Activated CD4-positive, alpha-beta T cell treated with anti-CD3 and anti-CD28 coated beads for 36 hours (primary cell): Measurements from ENCODE around the gene MRE11. TPM values are rescaled to one million over a fixed set of nuclear protein-coding genes. Genes with fewer than 3 reads are reported as not detected.
A peak's percentile ranks its signal among the peaks of the same experiment; 100 is the strongest.

Source experiments
- ATAC-seq: fragments of 200-7000 bp; cut with Tn5 transposase; one replicate; pipeline ENCODE4 v1.10.0; 2021; ENCODE audit warnings: mild to moderate bottlenecking, moderate library complexity
- CTCF ChIA-PET: fragments of 350-600 bp; sonication (Branson Sonifier 250); formaldehyde crosslinking; loops from one replicate; lab custom pipeline; 2021; ENCODE audit warnings: antibody characterized with exemption; lab: Charles Lee
- POLR2A ChIA-PET: fragments of 350-600 bp; sonication (Branson Sonifier 250); formaldehyde crosslinking; loops from one replicate; lab custom pipeline; 2021; ENCODE audit warnings: antibody characterized with exemption, inconsistent platforms; lab: Charles Lee
- DNase-seq: peaks from one replicate; pipeline ENCODE4 v3.0.0-alpha.2; 2020
- H3K27ac Mint-ChIP-seq: one replicate; pipeline ENCODE4 v1.8.0; 2021; ENCODE audit warnings: mixed read lengths
- H3K27me3 Mint-ChIP-seq: one replicate; pipeline ENCODE4 v1.8.0; 2021; ENCODE audit warnings: mixed read lengths
- H3K36me3 Mint-ChIP-seq: one replicate; pipeline ENCODE4 v1.8.0; 2021; ENCODE audit warnings: low read depth, mixed read lengths
- H3K4me1 Mint-ChIP-seq: one replicate; pipeline ENCODE4 v1.8.0; 2021; ENCODE audit warnings: mixed read lengths
- H3K4me3 Mint-ChIP-seq: one replicate; pipeline ENCODE4 v1.8.0; 2021; ENCODE audit warnings: mild to moderate bottlenecking, moderate library complexity, mixed read lengths
- H3K9me3 Mint-ChIP-seq: one replicate; pipeline ENCODE4 v1.8.0; 2021; ENCODE audit warnings: low read depth, mixed read lengths
- intact Hi-C, 2 experiments: fragments of 100-400 bp; cut with DNase I in 1 of 2; cut with micrococcal nuclease in 1 of 2; formaldehyde crosslinking; loops; one replicate each; pipeline versions ENCODE4 v1.14.2 to v1.15.1; 2022 to 2024; cut with DNase I, micrococcal nuclease
- total RNA-seq, 2 experiments: library from RNA; stranded (reverse); gene quantifications; one replicate each; pipeline ENCODE4 v1.2.3, GENCODE V29; 2021

Gene MRE11
- total RNA-seq, 2 experiments from 2014 or later: 36.8 to 51.3 TPM

- POLR2A ChIA-PET: no interaction called here
- H3K4me3 Mint-ChIP-seq: no peak overlapping the region
These were observed 70.1 kb downstream of the MRE11 start for GRCh38 chr11:94423507-94423906.

DNA sequence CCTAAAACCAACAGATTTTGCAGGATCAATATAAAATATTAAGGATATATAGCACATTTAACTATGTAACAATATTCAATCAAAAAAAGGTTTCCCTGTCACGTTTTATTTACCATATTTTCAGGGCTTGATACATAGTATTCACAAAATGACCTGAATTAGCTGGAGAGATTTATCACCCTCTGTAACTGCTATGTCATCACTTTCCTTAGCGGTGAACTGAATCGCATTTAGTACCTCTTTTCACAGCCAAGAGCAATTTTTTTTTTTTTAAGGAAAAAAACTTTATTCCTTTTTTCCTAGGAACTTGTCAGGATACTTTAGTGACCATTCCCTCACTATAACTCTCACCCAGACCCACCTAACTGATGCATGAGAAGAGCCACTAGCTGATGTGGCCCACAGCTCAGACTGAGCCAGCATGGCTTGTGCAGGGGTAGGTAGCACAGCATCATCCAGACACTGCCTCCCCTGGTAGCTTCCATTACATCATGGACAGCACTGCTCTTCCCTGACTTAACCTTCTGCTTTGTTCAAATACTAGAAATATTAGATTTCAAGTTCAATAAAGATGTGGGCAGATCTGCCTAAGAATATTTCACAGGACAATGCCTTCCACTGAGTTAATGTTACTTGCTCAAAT, 75.4 kb downstream of the MRE11 start:
- Mint-ChIP-seq H3K27me3 (no peaks in the 10 kb centered on the region), H3K4me1 (no peaks in the 10 kb centered on the region), H3K4me3 (no peak overlapping the region), H3K9me3 (no peaks in the 10 kb centered on the region), H3K36me3 (peaks cover 28% of the 10 kb centered on the region), H3K27ac (no peak overlapping the region)
- ChIA-PET CTCF (no interaction called here), POLR2A (no interaction called here)
- DNase-seq: no peak
- no peak for ATAC-seq
- intact Hi-C loops: loop anchor here in 1 of 2 experiments (5.0 kb wide), 2 partner anchors 246 to 496 kb away; no protein-coding TSS in a partner anchor

More at GRCh38 chr11:94423507-94423906, 70.1 kb downstream of the MRE11 start:
- intact Hi-C loops: no loop called here
- H3K4me1 Mint-ChIP-seq: peaks cover 2% of the 10 kb centered on the region
- CTCF ChIA-PET: interaction anchor here (0.6 kb wide), 1 partner anchor 534 kb away, joined by 4 read pairs; no protein-coding TSS in a partner anchor
- ATAC-seq (no peak), DNase-seq (no peak)
- no peaks in the 10 kb centered on the region for H3K27me3 Mint-ChIP-seq
- H3K27ac Mint-ChIP-seq: no peak overlapping the region
- H3K9me3 Mint-ChIP-seq: no peaks in the 10 kb centered on the region
- peaks cover 52% of the 10 kb centered on the region for H3K36me3 Mint-ChIP-seq

DNA sequence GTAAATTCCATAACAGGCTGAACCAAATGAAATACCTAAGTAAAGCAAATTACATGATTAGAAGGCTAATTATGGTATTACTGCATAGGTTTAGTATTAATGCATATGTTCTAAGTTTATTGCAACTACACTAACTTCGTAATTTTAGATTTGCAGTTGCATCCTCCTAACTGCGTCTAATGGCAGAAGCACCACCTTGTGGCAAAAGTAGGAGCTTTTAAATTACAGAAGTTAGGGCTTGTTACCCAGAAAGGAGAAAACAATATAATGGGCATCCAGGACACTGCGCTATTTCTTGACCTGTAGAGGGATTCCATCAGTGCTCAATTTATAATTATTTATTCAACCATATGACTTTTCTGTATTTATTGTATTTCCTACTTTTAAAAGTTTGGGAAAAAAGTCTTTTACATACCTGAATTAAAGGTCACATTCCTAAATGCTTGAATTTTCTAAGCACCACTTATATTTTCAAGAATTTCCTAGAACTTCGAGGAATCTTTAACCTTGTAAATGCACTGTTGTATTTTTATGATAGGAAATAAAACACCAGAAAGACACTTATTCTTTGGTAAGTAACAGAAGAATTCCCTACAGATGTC, 76.2 kb downstream of the MRE11 start:
- intact Hi-C loops: loop anchor here in 1 of 2 experiments (5.0 kb wide), 2 partner anchors 245 to 495 kb away; no protein-coding TSS in a partner anchor

GRCh38 chr11:94405062-94405833, 88.4 kb downstream of the MRE11 start:
- peaks cover 41% of the 10 kb centered on the region for H3K9me3 Mint-ChIP-seq
- peaks cover 7% of the 10 kb centered on the region for H3K4me1 Mint-ChIP-seq
- intact Hi-C loops: no loop called here
- H3K27me3 Mint-ChIP-seq: peaks cover 18% of the 10 kb centered on the region
- ChIA-PET POLR2A (no interaction called here), CTCF (interaction anchor here (1.0 kb wide), 1 partner anchor 11 kb away, joined by 3 read pairs; no protein-coding TSS in a partner anchor)
- no peak for ATAC-seq
- no peak overlapping the region for H3K27ac Mint-ChIP-seq
- no peak overlapping the region for H3K4me3 Mint-ChIP-seq
- no peak for DNase-seq
- H3K36me3 Mint-ChIP-seq: peaks cover 19% of the 10 kb centered on the region

More for the DNA sequence above, 76.2 kb downstream of the MRE11 start:
- DNase-seq: no peak
- H3K4me3 Mint-ChIP-seq: no peak overlapping the region
- POLR2A ChIA-PET: no interaction called here
- peaks cover 29% of the 10 kb centered on the region for H3K36me3 Mint-ChIP-seq
- no peaks in the 10 kb centered on the region for H3K9me3 Mint-ChIP-seq
- H3K27me3 Mint-ChIP-seq: no peaks in the 10 kb centered on the region
- CTCF ChIA-PET: interaction anchor here (0.6 to 1.6 kb wide), 3 partner anchors 15 to 522 kb away, joined by 3 read pairs; no protein-coding TSS in a partner anchor
- ATAC-seq: no peak
- H3K4me1 Mint-ChIP-seq: no peaks in the 10 kb centered on the region
- H3K27ac Mint-ChIP-seq: no peak overlapping the region

GRCh38 chr11:94402355-94402754, 91.3 kb downstream of the MRE11 start:
- H3K36me3 Mint-ChIP-seq: peaks cover 1% of the 10 kb centered on the region
- CTCF ChIA-PET: interaction anchor here (0.8 kb wide), 1 partner anchor 14 kb away, joined by 3 read pairs; no protein-coding TSS in a partner anchor

DNA sequence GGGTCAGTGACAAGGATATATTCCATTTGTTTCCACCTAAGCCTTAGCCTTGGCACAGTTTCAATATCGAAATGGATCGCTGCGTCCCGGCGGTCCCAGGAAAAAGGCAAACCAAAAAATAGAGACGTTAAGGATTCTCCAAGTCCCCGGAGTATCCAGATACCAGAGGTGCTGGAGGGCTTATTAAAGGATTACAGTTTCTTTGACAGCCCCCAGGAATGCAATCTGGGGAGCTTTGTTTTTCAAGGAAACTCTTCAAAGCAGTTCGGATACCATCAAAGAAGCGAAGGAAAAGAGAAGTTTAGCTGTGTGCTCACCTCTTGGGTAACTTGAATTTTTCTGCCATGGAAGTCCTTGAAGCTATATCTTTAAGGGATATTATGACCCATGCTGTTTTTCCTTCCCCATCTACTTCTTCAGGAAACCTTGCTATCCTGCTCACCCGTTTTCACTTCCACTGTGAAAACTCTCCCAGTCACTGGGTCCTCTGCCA, 91.8 kb downstream of the MRE11 start:
- no peak overlapping the region for H3K27ac Mint-ChIP-seq
- no peak for ATAC-seq
- no peaks in the 10 kb centered on the region for H3K36me3 Mint-ChIP-seq
- no peak overlapping the region for H3K4me3 Mint-ChIP-seq
- CTCF ChIA-PET: interaction anchor here (0.8 kb wide), 1 partner anchor 15 kb away, joined by 3 read pairs; no protein-coding TSS in a partner anchor
- H3K4me1 Mint-ChIP-seq: peaks cover 8% of the 10 kb centered on the region
- intact Hi-C loops: no loop called here
- H3K27me3 Mint-ChIP-seq: peaks cover 41% of the 10 kb centered on the region
- peaks cover 13% of the 10 kb centered on the region for H3K9me3 Mint-ChIP-seq
- no peak for DNase-seq
- POLR2A ChIA-PET: no interaction called here

More at GRCh38 chr11:94402355-94402754, 91.3 kb downstream of the MRE11 start:
- intact Hi-C loops: no loop called here
- no peak for ATAC-seq
- Mint-ChIP-seq H3K27ac (no peak overlapping the region), H3K9me3 (peaks cover 16% of the 10 kb centered on the region), H3K27me3 (peaks cover 41% of the 10 kb centered on the region), H3K4me1 (peaks cover 8% of the 10 kb centered on the region), H3K4me3 (no peak overlapping the region)
- POLR2A ChIA-PET: no interaction called here
- DNase-seq: no peak

DNA sequence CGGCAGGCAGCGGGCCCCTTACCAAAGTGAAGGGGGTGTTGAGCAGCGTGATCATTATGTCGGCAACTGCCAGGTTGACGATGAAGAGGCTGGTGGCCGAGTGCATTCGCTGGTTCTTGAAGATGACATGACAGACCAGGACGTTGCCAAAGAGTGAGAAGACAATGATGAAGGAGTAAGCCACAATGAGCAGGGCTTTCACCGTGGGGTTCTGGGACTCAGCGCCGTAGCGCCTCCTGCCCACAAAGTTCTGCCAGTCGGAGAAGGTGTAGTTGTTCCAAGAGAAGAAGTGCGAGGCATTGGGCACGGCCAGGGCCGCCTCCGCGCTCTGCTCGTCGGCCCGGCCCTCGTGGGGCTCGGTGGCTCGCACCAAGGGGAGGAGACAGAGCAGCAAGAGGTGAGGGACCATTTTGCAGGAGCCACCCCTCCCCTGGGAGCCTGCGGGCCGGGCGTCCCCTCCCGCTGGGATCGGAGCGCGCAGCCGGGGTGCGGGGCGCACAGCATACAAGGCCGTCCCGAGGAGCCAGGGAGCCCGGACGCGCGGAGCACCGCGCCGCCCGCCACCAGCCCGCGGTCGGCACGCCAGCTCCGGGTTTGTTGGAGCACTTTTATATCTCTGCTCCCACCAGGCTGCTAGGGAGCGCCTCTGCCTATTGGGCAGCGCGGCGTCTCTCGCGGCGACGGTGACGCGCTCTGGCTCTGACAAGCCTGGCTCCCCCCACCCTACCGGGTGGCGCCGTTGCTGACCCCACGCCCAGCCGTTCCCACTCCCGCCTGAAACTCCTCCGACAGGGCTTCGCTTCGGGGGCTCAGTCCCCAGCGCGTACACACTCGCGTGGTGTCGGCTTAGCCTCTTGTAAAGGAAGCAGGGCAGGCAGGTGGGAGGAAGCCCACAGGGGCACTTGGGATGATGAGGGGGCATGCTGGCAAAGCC, 92.5 kb downstream of the MRE11 start, which contains the start of gene GPR83:
GPR83 (minus strand) TSS at position 581 of the 934 bp plus-strand sequence; CDS start at position 409, 172 bp downstream.
- ATAC-seq: no peak
- peak; percentile 7 for DNase-seq
- Mint-ChIP-seq H3K4me1 (peaks cover 8% of the 10 kb centered on the region), H3K27ac (no peak within 1 kb of the TSS), H3K36me3 (no peaks in the 10 kb centered on the region), H3K4me3 (no peak within 1 kb of the TSS), H3K9me3 (peaks cover 10% of the 10 kb centered on the region), H3K27me3 (peaks cover 41% of the 10 kb centered on the region)
- ChIA-PET POLR2A (no interaction called here), CTCF (no interaction called here)
- intact Hi-C loops: no loop called here

GRCh38 chr11:94400457-94400838, 93.2 kb downstream of the MRE11 start:
- ChIA-PET CTCF (no interaction called here), POLR2A (no interaction called here)
- Mint-ChIP-seq H3K4me1 (peaks cover 8% of the 10 kb centered on the region), H3K27me3 (peaks cover 41% of the 10 kb centered on the region), H3K36me3 (no peaks in the 10 kb centered on the region), H3K27ac (no peak overlapping the region), H3K9me3 (peaks cover 6% of the 10 kb centered on the region), H3K4me3 (no peak overlapping the region)
- no peak for ATAC-seq
- DNase-seq: no peak
- intact Hi-C loops: no loop called here

DNA sequence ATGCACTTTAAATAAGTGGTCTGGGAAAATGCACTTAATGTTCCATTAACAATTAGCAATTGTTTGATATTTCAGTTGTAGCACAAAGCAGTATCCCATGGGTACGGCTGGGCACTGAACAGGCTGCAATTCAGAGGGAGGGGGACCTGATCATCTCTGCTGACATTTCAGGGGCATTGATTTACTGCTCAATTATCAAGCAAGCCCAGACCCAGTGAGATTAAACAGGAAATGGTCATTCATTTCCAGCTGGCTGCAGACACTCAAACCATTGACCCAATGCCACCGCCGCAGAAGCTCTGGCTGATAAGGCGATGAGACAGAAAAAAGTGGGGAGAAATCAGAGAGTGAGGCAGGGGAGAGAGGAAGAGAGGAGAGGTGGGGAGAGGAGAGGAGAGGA, 93.6 kb downstream of the MRE11 start:
- Mint-ChIP-seq H3K4me1 (peaks cover 8% of the 10 kb centered on the region), H3K9me3 (peaks cover 6% of the 10 kb centered on the region), H3K27ac (no peak overlapping the region), H3K36me3 (no peaks in the 10 kb centered on the region), H3K27me3 (peaks cover 41% of the 10 kb centered on the region), H3K4me3 (no peak overlapping the region)
- DNase-seq (no peak), ATAC-seq (no peak)
- CTCF ChIA-PET: no interaction called here
- POLR2A ChIA-PET: no interaction called here
- intact Hi-C loops: no loop called here

GRCh38 chr11:94398101-94398500, 95.5 kb downstream of the MRE11 start:
- ATAC-seq (no peak), DNase-seq (no peak)
- Mint-ChIP-seq H3K27ac (no peak overlapping the region), H3K36me3 (no peaks in the 10 kb centered on the region), H3K9me3 (peaks cover 2% of the 10 kb centered on the region), H3K4me3 (no peak overlapping the region), H3K27me3 (peaks cover 41% of the 10 kb centered on the region), H3K4me1 (peaks cover 8% of the 10 kb centered on the region)
- intact Hi-C loops: no loop called here
- CTCF ChIA-PET: no interaction called here
- POLR2A ChIA-PET: no interaction called here
